ENCODE measurements around the gene GRK1. TPM values are rescaled to one million over a fixed set of nuclear protein-coding genes. Genes with fewer than 3 reads are reported as not detected.

Gene GRK1
- total and polyA plus RNA-seq, 2 of the 8 experiments (the other 6 are each of a cell fraction or from before 2014, with no cell fraction given): 0.12 TPM; not detected in 1

DNA sequence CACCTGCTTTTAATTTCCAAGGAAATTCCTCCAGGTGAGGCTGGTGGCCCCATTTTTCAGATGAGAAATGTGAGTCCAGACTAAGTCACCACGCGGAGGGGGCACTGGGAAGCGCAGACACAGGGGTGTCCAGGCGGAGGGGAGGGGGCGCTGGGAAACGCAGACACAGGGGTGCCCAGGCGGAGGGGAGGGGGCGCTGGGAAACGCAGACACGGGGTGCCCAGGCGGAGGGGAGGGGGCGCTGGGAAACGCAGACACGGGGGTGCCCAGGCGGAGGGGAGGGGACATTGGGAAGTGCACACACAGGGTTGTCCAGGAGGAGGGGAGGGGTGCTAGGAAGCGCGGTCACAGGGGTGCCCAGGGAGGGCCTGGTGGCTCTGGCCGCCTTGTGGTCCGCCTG is 3.5 kb downstream of the GRK1 start:
- H3K23ac ChIP-seq (ENCODE audit: insufficient read length): no peak overlapping the region
- H3K4me2 ChIP-seq (ENCODE audit: insufficient read depth in 1 of 2, low read depth in 2 of 2, low read length in 2 of 2): no peak overlapping the region
- H3K56ac ChIP-seq (replicated peaks; ENCODE audit: insufficient read length, low read depth, low read length): no peak overlapping the region
- no peak overlapping the region for H2AFZ ChIP-seq (ENCODE audit: low read length)
- DNase-seq (ENCODE audit: low read depth in 1 of 2, low spot score in 2 of 2) (no peak), FAIRE-seq (no peak)
- no peaks in the 10 kb centered on the region; a peak in 1 of 8 replicates for H3K36me3 ChIP-seq (ENCODE audit: control insufficient read depth in 2 of 4, insufficient read depth in 4 of 4, low read length in 3 of 4)
- H3K9ac ChIP-seq (replicated peaks in 1 of 4; ENCODE audit: extremely low read depth in 1 of 4, low read depth in 3 of 4, low read length in 3 of 4): no peak overlapping the region
- no peak for TF ChIP-seq FOSL1 (IDR thresholded peaks at IDR 0.05; ENCODE audit: insufficient read depth, low read depth, low read length)
- no peak for TF ChIP-seq RFX5 (IDR thresholded peaks at IDR 0.05; ENCODE audit: borderline replicate concordance, low read depth, low read length)
- no peak for TF ChIP-seq NANOG (IDR thresholded peaks at IDR 0.05; ENCODE audit: insufficient read depth, low read depth, low read length, poor library complexity, severe bottlenecking)
- no peak for TF ChIP-seq ZNF274 (IDR thresholded peaks at IDR 0.05; ENCODE audit: borderline replicate concordance, extremely low read depth, low read length)
- no peak for TF ChIP-seq SUZ12 (IDR thresholded peaks at IDR 0.05; ENCODE audit: low read length)
- no peak for TF ChIP-seq JUND (IDR thresholded peaks at IDR 0.05; ENCODE audit: low read length)
- TF ChIP-seq SIX5 (IDR thresholded peaks at IDR 0.05; ENCODE audit: low read depth, low read length): no peak
- no peak for TF ChIP-seq SRF (IDR thresholded peaks at IDR 0.05; ENCODE audit: low read depth, low read length)
- TF ChIP-seq, protein P1, sequence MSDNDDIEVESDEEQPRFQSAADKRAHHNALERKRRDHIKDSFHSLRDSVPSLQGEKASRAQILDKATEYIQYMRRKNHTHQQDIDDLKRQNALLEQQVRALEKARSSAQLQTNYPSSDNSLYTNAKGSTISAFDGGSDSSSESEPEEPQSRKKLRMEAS (IDR thresholded peaks at IDR 0.05): no peak
- no peak for TF ChIP-seq RBBP5 (IDR thresholded peaks at IDR 0.05; ENCODE audit: borderline replicate concordance, low read depth, low read length)
- no peak for TF ChIP-seq SP2 (IDR thresholded peaks at IDR 0.05; ENCODE audit: low read length)
- TF ChIP-seq NRF1 (IDR thresholded peaks at IDR 0.05; ENCODE audit: low read depth, low read length): no peak
- TF ChIP-seq YY1 (IDR thresholded peaks at IDR 0.05; ENCODE audit: low read depth, low read length): no peak
- no peak overlapping the region for H2BK15ac ChIP-seq (ENCODE audit: low read length)
- no peak overlapping the region for H3K4ac ChIP-seq (replicated peaks; ENCODE audit: insufficient read length, low read depth, low read length)
- H4K8ac ChIP-seq (ENCODE audit: extremely low read depth, insufficient read depth, low read length): no peak overlapping the region
- H2BK20ac ChIP-seq (ENCODE audit: low read length): no peak overlapping the region
- POLR2A ChIA-PET (ENCODE audit: partially characterized antibody): interaction anchor here (0.8 kb wide), 1 partner anchor 54 kb away, joined by 3 read pairs; no protein-coding TSS in a partner anchor
- WGBS, 2 experiments (ENCODE audit: extremely low coverage in 1 of 2, insufficient coverage in 1 of 2, insufficient read length in 1 of 2, insufficient replicate concordance in 2 of 2, low coverage in 1 of 2, low lambda C conversion rate in 2 of 2, missing lambda C conversion rate in 1 of 2): 91% methylated on average over 6 of the region's 19 CpGs; no CpG with 5 or more reads in 1 of the 2 experiments
- H3K9me3 ChIP-seq (ENCODE audit: insufficient read depth in 2 of 2, low read depth in 1 of 2, low read length in 1 of 2): no peaks in the 10 kb centered on the region
- H3K27me3 ChIP-seq (replicated peaks in 1 of 4; ENCODE audit: control insufficient read depth in 3 of 4, extremely low read depth in 1 of 4, insufficient read depth in 3 of 4, low read length in 3 of 4): no peaks in the 10 kb centered on the region
- H3K23me2 ChIP-seq (ENCODE audit: low read depth, low read length): peaks cover 5% of the 10 kb centered on the region; the same call in 1 of the 2 replicates
- H2AK5ac ChIP-seq (ENCODE audit: low read depth, low read length): no peak overlapping the region
- H4K91ac ChIP-seq (replicated peaks; ENCODE audit: insufficient read length, low read length): no peak overlapping the region
- H3K4me1 ChIP-seq (replicated peaks in 1 of 4; ENCODE audit: control insufficient read depth in 3 of 4, insufficient read depth in 4 of 4, low read length in 3 of 4): no peaks in the 10 kb centered on the region; a peak in 1 of 7 replicates
- peaks cover 0 to 4% of the 10 kb centered on the region in 2 experiments for H4K20me1 ChIP-seq (replicated peaks in 1 of 2; ENCODE audit: control insufficient read depth in 1 of 2, insufficient read depth in 2 of 2, low read length in 2 of 2)
- H3K14ac ChIP-seq (ENCODE audit: insufficient read length): no peak overlapping the region
- H3K79me1 ChIP-seq (ENCODE audit: low read depth, low read length): no peaks in the 10 kb centered on the region
- H3K4me3 ChIP-seq (ENCODE audit: extremely low read depth in 1 of 4, insufficient read depth in 2 of 4, low read depth in 3 of 4, low read length in 4 of 4): no peak overlapping the region
- no peak overlapping the region for H4K5ac ChIP-seq (ENCODE audit: insufficient read length, low read depth, low read length)
- H2BK5ac ChIP-seq (ENCODE audit: low read depth, low read length): no peak overlapping the region
- H3K18ac ChIP-seq (ENCODE audit: extremely low read depth, low read length): no peak overlapping the region
- CTCF ChIA-PET (ENCODE audit: partially characterized antibody): interaction anchor here (2.1 kb wide), 1 partner anchor 54 kb away, joined by 11 read pairs; no protein-coding TSS in a partner anchor
- no peak overlapping the region for H2BK120ac ChIP-seq (replicated peaks; ENCODE audit: low read depth, low read length)
- H3K79me2 ChIP-seq (ENCODE audit: control insufficient read depth in 1 of 2, insufficient read depth in 2 of 2, low read length in 2 of 2): no peaks in the 10 kb centered on the region
- no peak overlapping the region for H3K27ac ChIP-seq (ENCODE audit: low read depth, low read length)
- H2BK12ac ChIP-seq (ENCODE audit: low read depth, low read length): no peak overlapping the region
